Measurements from ENCODE around the gene SPATA25.
A peak's percentile ranks its signal among the peaks of the same experiment; 100 is the strongest.

SPATA25 gene

GRCh38 chr20:45912344-45912682 is 24.9 kb upstream of the SPATA25 start:
- no peak overlapping the region for H3K4me3 ChIP-seq (ENCODE audit: low read depth, low read length)
- TF ChIP-seq CTCF (IDR thresholded peaks at IDR 0.05; ENCODE audit: borderline replicate concordance, insufficient read depth, low read depth, low read length): no peak

GRCh38 chr20:45911486-45912343 is 24.3 kb upstream of the SPATA25 start, which contains the start of gene PLTP:
Gene PLTP (minus strand): TSS chr20:45912155. CDS start chr20:45911452, 703 bp downstream.
- H3K4me3 ChIP-seq (ENCODE audit: low read depth, low read length): peak within 1 kb of the TSS; percentile 49
- TF ChIP-seq CTCF (IDR thresholded peaks at IDR 0.05; ENCODE audit: borderline replicate concordance, insufficient read depth, low read depth, low read length): no peak

GRCh38 chr20:45910670-45911485 is 23.5 kb upstream of the SPATA25 start:
- H3K4me3 ChIP-seq (ENCODE audit: low read depth, low read length): peak overlapping the region; percentile 49
- TF ChIP-seq CTCF (IDR thresholded peaks at IDR 0.05; ENCODE audit: borderline replicate concordance, insufficient read depth, low read depth, low read length): no peak

- no peak for TF ChIP-seq CTCF (IDR thresholded peaks at IDR 0.05; ENCODE audit: borderline replicate concordance, insufficient read depth, low read depth, low read length)
- H3K4me3 ChIP-seq (ENCODE audit: low read depth, low read length): no peak overlapping the region
Measured at GRCh38 chr20:45909817-45910669, 22.6 kb upstream of the SPATA25 start.

GRCh38 chr20:45909336-45909808 is 21.9 kb upstream of the SPATA25 start:
- no peak overlapping the region for H3K4me3 ChIP-seq (ENCODE audit: low read depth, low read length)
- no peak for TF ChIP-seq CTCF (IDR thresholded peaks at IDR 0.05; ENCODE audit: borderline replicate concordance, insufficient read depth, low read depth, low read length)

- no peak overlapping the region for H3K4me3 ChIP-seq (ENCODE audit: low read depth, low read length)
Measured at GRCh38 chr20:45908084-45908483, 20.7 kb upstream of the SPATA25 start.

More at GRCh38 chr20:45908084-45908483, 20.7 kb upstream of the SPATA25 start:
- TF ChIP-seq CTCF (IDR thresholded peaks at IDR 0.05; ENCODE audit: borderline replicate concordance, insufficient read depth, low read depth, low read length): no peak

Measured in GM12875 (cell line).